ENCODE data around the gene KRAS. TPM values are rescaled to one million over a fixed set of nuclear protein-coding genes. Genes with fewer than 3 reads are reported as not detected.

Gene KRAS
- polyA plus RNA-seq, 1 donor (not counting 4 experiments of a cell fraction or from before 2014, with no cell fraction given) = 26.1 TPM

DNA sequence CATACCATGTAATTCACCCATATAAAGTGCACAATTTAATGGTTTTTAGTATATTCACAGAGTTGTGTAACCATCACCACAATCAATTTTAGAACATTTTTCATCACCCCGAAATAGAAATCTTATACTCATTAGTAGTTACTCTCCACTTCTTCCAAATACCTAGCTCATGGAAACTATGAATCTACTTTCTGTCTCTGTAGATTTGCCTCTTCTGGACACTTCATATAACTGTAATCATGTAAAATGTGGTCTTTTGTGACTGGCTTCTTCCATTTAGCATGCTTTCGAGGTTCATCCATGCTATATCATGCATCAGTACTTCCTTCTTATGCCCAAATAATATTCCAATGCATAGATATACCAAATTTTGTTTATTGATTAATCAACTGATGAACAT, 66.6 kb downstream of the KRAS start:
- no peaks in the 10 kb centered on the region for H3K27me3 ChIP-seq (ENCODE audit: control insufficient read depth, extremely low read depth, insufficient read depth, low read length)
- H3K9ac ChIP-seq (ENCODE audit: control insufficient read depth, extremely low read depth, insufficient read depth, low read length) = no peak overlapping the region
- no peaks in the 10 kb centered on the region for H3K36me3 ChIP-seq (ENCODE audit: control insufficient read depth in 2 of 2, extremely low read depth in 1 of 2, insufficient read depth in 2 of 2, low read length in 2 of 2)
- H3K4me3 ChIP-seq (ENCODE audit: control insufficient read depth in 2 of 3, extremely low read depth in 1 of 3, insufficient read depth in 2 of 3, low read depth in 1 of 3, low read length in 3 of 3) = no peak overlapping the region
- FAIRE-seq (no peak), DNase-seq (ENCODE audit: low read depth, low spot score) (no peak)
- no peaks in the 10 kb centered on the region for H3K9me3 ChIP-seq (ENCODE audit: control insufficient read depth, low read depth, low read length)
- no peaks in the 10 kb centered on the region for H3K9me1 ChIP-seq (ENCODE audit: control insufficient read depth, extremely low read depth, insufficient read depth, low read length)
- dilution Hi-C loops (cut with MboI; ENCODE audit: extremely low pct_ligation_motif_present, low sequenced_read_pairs) = no loop called here
- no peak overlapping the region for H3K4me2 ChIP-seq (ENCODE audit: control insufficient read depth, extremely low read depth, insufficient read depth, low read depth, low read length)
- H3K4me1 ChIP-seq (ENCODE audit: control insufficient read depth, extremely low read depth, insufficient read depth, low read length) = peaks cover 14% of the 10 kb centered on the region
- H3K27ac ChIP-seq (ENCODE audit: control insufficient read depth, insufficient read depth, low read length) = no peak overlapping the region
- H4K20me1 ChIP-seq (ENCODE audit: control insufficient read depth, extremely low read depth, insufficient read depth, low read length) = no peaks in the 10 kb centered on the region
- no peaks in the 10 kb centered on the region for H3K79me2 ChIP-seq (ENCODE audit: control insufficient read depth, insufficient read depth, low read length)
- H2AFZ ChIP-seq (ENCODE audit: control insufficient read depth, low read length) = no peak overlapping the region
- TF ChIP-seq, protein P1, sequence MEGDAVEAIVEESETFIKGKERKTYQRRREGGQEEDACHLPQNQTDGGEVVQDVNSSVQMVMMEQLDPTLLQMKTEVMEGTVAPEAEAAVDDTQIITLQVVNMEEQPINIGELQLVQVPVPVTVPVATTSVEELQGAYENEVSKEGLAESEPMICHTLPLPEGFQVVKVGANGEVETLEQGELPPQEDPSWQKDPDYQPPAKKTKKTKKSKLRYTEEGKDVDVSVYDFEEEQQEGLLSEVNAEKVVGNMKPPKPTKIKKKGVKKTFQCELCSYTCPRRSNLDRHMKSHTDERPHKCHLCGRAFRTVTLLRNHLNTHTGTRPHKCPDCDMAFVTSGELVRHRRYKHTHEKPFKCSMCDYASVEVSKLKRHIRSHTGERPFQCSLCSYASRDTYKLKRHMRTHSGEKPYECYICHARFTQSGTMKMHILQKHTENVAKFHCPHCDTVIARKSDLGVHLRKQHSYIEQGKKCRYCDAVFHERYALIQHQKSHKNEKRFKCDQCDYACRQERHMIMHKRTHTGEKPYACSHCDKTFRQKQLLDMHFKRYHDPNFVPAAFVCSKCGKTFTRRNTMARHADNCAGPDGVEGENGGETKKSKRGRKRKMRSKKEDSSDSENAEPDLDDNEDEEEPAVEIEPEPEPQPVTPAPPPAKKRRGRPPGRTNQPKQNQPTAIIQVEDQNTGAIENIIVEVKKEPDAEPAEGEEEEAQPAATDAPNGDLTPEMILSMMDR (optimal IDR thresholded peaks at IDR 0.05 in 1 of 3, IDR thresholded peaks at IDR 0.05 in 1 of 3, conservative IDR thresholded peaks at IDR 0.05 in 1 of 3; ENCODE audit: extremely low read depth in 1 of 3, insufficient read depth in 2 of 3, low read length in 3 of 3) = no peak
- no peak for TF ChIP-seq EZH2 (IDR thresholded peaks at IDR 0.05; ENCODE audit: low read length)

- H3K9ac ChIP-seq (ENCODE audit: control insufficient read depth, extremely low read depth, insufficient read depth, low read length) = no peak overlapping the region
- H3K36me3 ChIP-seq (ENCODE audit: control insufficient read depth in 2 of 2, extremely low read depth in 1 of 2, insufficient read depth in 2 of 2, low read length in 2 of 2) = no peaks in the 10 kb centered on the region
- H3K4me2 ChIP-seq (ENCODE audit: control insufficient read depth, extremely low read depth, insufficient read depth, low read depth, low read length) = no peak overlapping the region
- H2AFZ ChIP-seq (ENCODE audit: control insufficient read depth, low read length) = no peak overlapping the region
- DNase-seq (ENCODE audit: low read depth, low spot score) (no peak), FAIRE-seq (no peak)
- dilution Hi-C loops (cut with MboI; ENCODE audit: extremely low pct_ligation_motif_present, low sequenced_read_pairs) = no loop called here
- no peaks in the 10 kb centered on the region for H3K9me3 ChIP-seq (ENCODE audit: control insufficient read depth, low read depth, low read length)
- no peaks in the 10 kb centered on the region for H3K9me1 ChIP-seq (ENCODE audit: control insufficient read depth, extremely low read depth, insufficient read depth, low read length)
- H3K4me1 ChIP-seq (ENCODE audit: control insufficient read depth, extremely low read depth, insufficient read depth, low read length) = peaks cover 11% of the 10 kb centered on the region
- no peak overlapping the region for H3K4me3 ChIP-seq (ENCODE audit: control insufficient read depth in 2 of 3, extremely low read depth in 1 of 3, insufficient read depth in 2 of 3, low read depth in 1 of 3, low read length in 3 of 3)
- H3K27ac ChIP-seq (ENCODE audit: control insufficient read depth, insufficient read depth, low read length) = no peak overlapping the region
- no peaks in the 10 kb centered on the region for H3K79me2 ChIP-seq (ENCODE audit: control insufficient read depth, insufficient read depth, low read length)
- TF ChIP-seq EZH2 (IDR thresholded peaks at IDR 0.05; ENCODE audit: low read length) = no peak
- TF ChIP-seq, protein P1 (optimal IDR thresholded peaks at IDR 0.05 in 1 of 3, IDR thresholded peaks at IDR 0.05 in 1 of 3, conservative IDR thresholded peaks at IDR 0.05 in 1 of 3; ENCODE audit: extremely low read depth in 1 of 3, insufficient read depth in 2 of 3, low read length in 3 of 3) = no peak
- H4K20me1 ChIP-seq (ENCODE audit: control insufficient read depth, extremely low read depth, insufficient read depth, low read length) = no peaks in the 10 kb centered on the region
- no peaks in the 10 kb centered on the region for H3K27me3 ChIP-seq (ENCODE audit: control insufficient read depth, extremely low read depth, insufficient read depth, low read length)
Measured at GRCh38 chr12:25182765-25183164, 68.0 kb downstream of the KRAS start.
